Measurements from ENCODE around the gene EFS.
"Not testable (repeated sequence)": the region's sequence is repeated elsewhere in the genome, so short reads cannot be mapped to it uniquely, and the experiment has no call there.

DNA sequence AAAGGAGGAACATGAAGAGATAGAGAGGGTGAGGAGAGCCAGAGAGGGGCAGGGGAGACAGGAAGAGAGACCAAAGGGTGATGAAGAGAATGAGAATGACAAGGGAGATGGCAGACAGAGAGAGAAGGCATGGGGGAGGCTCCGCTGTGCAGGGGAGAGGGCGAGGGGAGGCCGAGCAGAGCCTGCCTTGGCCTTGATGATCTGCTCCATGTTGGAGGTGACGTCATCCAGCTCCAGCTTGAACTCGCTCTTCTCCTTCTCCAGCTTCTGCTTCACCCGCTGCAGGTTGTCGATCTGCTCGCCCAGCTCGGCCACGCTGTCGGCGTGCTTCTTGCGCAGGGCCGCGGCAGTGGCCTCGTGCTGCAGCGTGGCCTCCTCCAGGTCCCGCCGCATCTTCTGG is 24.9 kb upstream of the EFS start:
- TF ChIP-seq POLR2A (IDR thresholded peaks at IDR 0.05; ENCODE audit: low read depth, low read length); POLR2AphosphoS5 (IDR thresholded peaks at IDR 0.05; ENCODE audit: low read depth, low read length); TAF1 (IDR thresholded peaks at IDR 0.05; ENCODE audit: low read depth, low read length); SPI1 (IDR thresholded peaks at IDR 0.05; ENCODE audit: low read depth, low read length); PAX5 (IDR thresholded peaks at IDR 0.05; ENCODE audit: insufficient read depth, low read length, severe bottlenecking); POU2F2 (IDR thresholded peaks at IDR 0.05; ENCODE audit: low read depth, low read length): not testable (repeated sequence)
